Esophagus muscularis mucosa (tissue), 3 donors: Measurements from ENCODE around the gene PSAP.

Experiments used
- CTCF ChIP-seq, 3 experiments: fragments of 200-600 bp in 2 of 3; fragments of 450-650 bp in 1 of 3; sonication (generic) in 2 of 3; IDR thresholded peaks; one replicate each; pipeline ENCODE4 v1.5.1; 2017 to 2019; ENCODE audit warnings: antibody characterized with exemption in 3 of 3, mild to moderate bottlenecking in 2 of 3, moderate library complexity in 1 of 3
- POLR2A ChIP-seq: fragments of 450-650 bp; IDR thresholded peaks from one replicate; pipeline ENCODE4 v1.6.1; 2017; ENCODE audit warnings: antibody characterized with exemption, moderate library complexity, mild to moderate bottlenecking, low read depth
- POLR2AphosphoS5 ChIP-seq, 2 donors: sonication (generic); formaldehyde crosslinking; IDR thresholded peaks; one replicate each; pipeline ENCODE4 v1.6.1; 2017; ENCODE audit warnings: antibody characterized with exemption in 2 of 2

- TF ChIP-seq CTCF (IDR thresholded peaks at IDR 0.05): no peak
- no peak for TF ChIP-seq POLR2A
- TF ChIP-seq POLR2AphosphoS5 (IDR thresholded peaks at IDR 0.05): peak; percentile 83 to 98
Observed at GRCh38 chr10:71860243-71861029, 9.4 kb upstream of the PSAP start.
